Measurements from ENCODE around the gene ZFPM1. TPM values are rescaled to one million over a fixed set of nuclear protein-coding genes. Genes with fewer than 3 reads are reported as not detected.

Gene ZFPM1
- total RNA-seq, 2 donors from 2014 or later = 23.5 to 24.5 TPM

- no peaks in the 10 kb centered on the region for H3K27me3 Mint-ChIP-seq
- H3K4me3 Mint-ChIP-seq = no peak overlapping the region
- H3K9me3 Mint-ChIP-seq = no peaks in the 10 kb centered on the region
- DNase-seq (ENCODE audit: low spot score) = no peak
- ATAC-seq = peak in 1 of 2 donors; percentile 11
- H3K27ac Mint-ChIP-seq = no peak overlapping the region
- no peaks in the 10 kb centered on the region for H3K36me3 Mint-ChIP-seq
- H3K4me1 Mint-ChIP-seq (ENCODE audit: low read depth in 2 of 2) = peaks cover 0 to 13% of the 10 kb centered on the region in 2 donors
Measured at GRCh38 chr16:88526008-88526905, 73.2 kb downstream of the ZFPM1 start.

GRCh38 chr16:88526906-88527185 lies 73.8 kb downstream of the ZFPM1 start:
- ATAC-seq = no peak
- Mint-ChIP-seq H3K27ac (no peak overlapping the region), H3K4me3 (no peak overlapping the region), H3K36me3 (no peaks in the 10 kb centered on the region), H3K9me3 (no peaks in the 10 kb centered on the region), H3K4me1 (ENCODE audit: low read depth in 2 of 2) (peaks cover 0 to 13% of the 10 kb centered on the region in 2 donors), H3K27me3 (no peaks in the 10 kb centered on the region)
- no peak for DNase-seq (ENCODE audit: low spot score)

GRCh38 chr16:88527186-88527936 lies 74.3 kb downstream of the ZFPM1 start:
- Mint-ChIP-seq H3K36me3 (no peaks in the 10 kb centered on the region), H3K27me3 (no peaks in the 10 kb centered on the region), H3K4me3 (no peak overlapping the region), H3K9me3 (no peaks in the 10 kb centered on the region), H3K27ac (no peak overlapping the region), H3K4me1 (ENCODE audit: low read depth in 2 of 2) (peaks cover 0 to 11% of the 10 kb centered on the region in 2 donors)
- DNase-seq (ENCODE audit: low spot score) (no peak), ATAC-seq (peak; percentile 72 to 74)

GRCh38 chr16:88527937-88528743 lies 75.1 kb downstream of the ZFPM1 start:
- ATAC-seq (no peak), DNase-seq (ENCODE audit: low spot score) (no peak)
- Mint-ChIP-seq H3K9me3 (no peaks in the 10 kb centered on the region), H3K4me3 (no peak overlapping the region), H3K36me3 (no peaks in the 10 kb centered on the region), H3K4me1 (ENCODE audit: low read depth in 2 of 2) (peaks cover 0 to 11% of the 10 kb centered on the region in 2 donors), H3K27ac (no peak overlapping the region), H3K27me3 (no peaks in the 10 kb centered on the region)

- H3K36me3 Mint-ChIP-seq = no peaks in the 10 kb centered on the region
- H3K4me3 Mint-ChIP-seq = no peak overlapping the region
- peaks cover 0 to 11% of the 10 kb centered on the region in 2 donors for H3K4me1 Mint-ChIP-seq (ENCODE audit: low read depth in 2 of 2)
- no peaks in the 10 kb centered on the region for H3K9me3 Mint-ChIP-seq
- H3K27me3 Mint-ChIP-seq = no peaks in the 10 kb centered on the region
- H3K27ac Mint-ChIP-seq = peak overlapping the region in 1 of 2 donors; percentile 18
- DNase-seq (ENCODE audit: low spot score) (no peak), ATAC-seq (no peak)
Measured at GRCh38 chr16:88528902-88529318, 75.8 kb downstream of the ZFPM1 start.

- Mint-ChIP-seq H3K36me3 (no peaks in the 10 kb centered on the region), H3K4me1 (ENCODE audit: low read depth in 2 of 2) (peaks cover 0 to 11% of the 10 kb centered on the region in 2 donors), H3K27ac (peak overlapping the region in 1 of 2 donors; percentile 18), H3K4me3 (no peak overlapping the region), H3K27me3 (no peaks in the 10 kb centered on the region), H3K9me3 (no peaks in the 10 kb centered on the region)
- DNase-seq (ENCODE audit: low spot score) (no peak), ATAC-seq (no peak)
Measured at GRCh38 chr16:88529596-88529995, 76.5 kb downstream of the ZFPM1 start.

GRCh38 chr16:88530051-88530857 lies 77.2 kb downstream of the ZFPM1 start:
- DNase-seq (ENCODE audit: low spot score) (no peak), ATAC-seq (no peak)
- Mint-ChIP-seq H3K36me3 (no peaks in the 10 kb centered on the region), H3K27ac (no peak overlapping the region), H3K4me1 (ENCODE audit: low read depth in 2 of 2) (peaks cover 0 to 8% of the 10 kb centered on the region in 2 donors), H3K4me3 (no peak overlapping the region), H3K9me3 (no peaks in the 10 kb centered on the region), H3K27me3 (no peaks in the 10 kb centered on the region)

- no peaks in the 10 kb centered on the region for H3K27me3 Mint-ChIP-seq
- H3K27ac Mint-ChIP-seq = no peak overlapping the region
- no peak for DNase-seq (ENCODE audit: low spot score)
Measured at GRCh38 chr16:88530858-88531203, 77.8 kb downstream of the ZFPM1 start.

GRCh38 chr16:88531346-88531745 lies 78.3 kb downstream of the ZFPM1 start:
- ATAC-seq (no peak), DNase-seq (ENCODE audit: low spot score) (no peak)
- Mint-ChIP-seq H3K27me3 (no peaks in the 10 kb centered on the region), H3K36me3 (no peaks in the 10 kb centered on the region), H3K27ac (no peak overlapping the region), H3K4me1 (ENCODE audit: low read depth in 2 of 2) (peaks cover 5% of the 10 kb centered on the region in 2 donors), H3K4me3 (no peak overlapping the region), H3K9me3 (no peaks in the 10 kb centered on the region)

More at GRCh38 chr16:88530858-88531203, 77.8 kb downstream of the ZFPM1 start:
- peaks cover 2 to 3% of the 10 kb centered on the region in 2 donors for H3K4me1 Mint-ChIP-seq (ENCODE audit: low read depth in 2 of 2)
- no peak overlapping the region for H3K4me3 Mint-ChIP-seq
- no peaks in the 10 kb centered on the region for H3K9me3 Mint-ChIP-seq
- no peak for ATAC-seq
- no peaks in the 10 kb centered on the region for H3K36me3 Mint-ChIP-seq

- H3K27me3 Mint-ChIP-seq = no peaks in the 10 kb centered on the region
- H3K36me3 Mint-ChIP-seq = no peaks in the 10 kb centered on the region
- DNase-seq (ENCODE audit: low spot score) = no peak
- ATAC-seq = no peak
- H3K4me1 Mint-ChIP-seq (ENCODE audit: low read depth in 2 of 2) = peaks cover 5% of the 10 kb centered on the region in 2 donors
- H3K27ac Mint-ChIP-seq = no peak overlapping the region
- no peaks in the 10 kb centered on the region for H3K9me3 Mint-ChIP-seq
- no peak overlapping the region for H3K4me3 Mint-ChIP-seq
Measured at GRCh38 chr16:88531931-88532433, 78.9 kb downstream of the ZFPM1 start.

- H3K27me3 Mint-ChIP-seq = no peaks in the 10 kb centered on the region
- DNase-seq (ENCODE audit: low spot score) (no peak), ATAC-seq (no peak)
- H3K27ac Mint-ChIP-seq = no peak overlapping the region
- no peak overlapping the region for H3K4me3 Mint-ChIP-seq
- no peaks in the 10 kb centered on the region for H3K9me3 Mint-ChIP-seq
- no peaks in the 10 kb centered on the region for H3K36me3 Mint-ChIP-seq
- peaks cover 5% of the 10 kb centered on the region in 2 donors for H3K4me1 Mint-ChIP-seq (ENCODE audit: low read depth in 2 of 2)
Measured at GRCh38 chr16:88532434-88533241, 79.6 kb downstream of the ZFPM1 start.

GRCh38 chr16:88533381-88533917 lies 80.4 kb downstream of the ZFPM1 start:
- Mint-ChIP-seq H3K4me1 (ENCODE audit: low read depth in 2 of 2) (peaks cover 5 to 8% of the 10 kb centered on the region in 2 donors), H3K27ac (no peak overlapping the region), H3K4me3 (no peak overlapping the region), H3K27me3 (no peaks in the 10 kb centered on the region), H3K9me3 (no peaks in the 10 kb centered on the region), H3K36me3 (no peaks in the 10 kb centered on the region)
- no peak for DNase-seq (ENCODE audit: low spot score)
- no peak for ATAC-seq
